H1 (cell line): ENCODE data around the gene MRPL4. TPM values are rescaled to one million over a fixed set of nuclear protein-coding genes. Genes with fewer than 3 reads are reported as not detected.

Source experiments
- BACH1 ChIP-seq: IDR thresholded peaks from 2 replicates; pipeline ENCODE4 v1.6.1; 2012; ENCODE audit warnings: low read length, improper control_type of control experiment
- CHD1 ChIP-seq: IDR thresholded peaks from 2 replicates; pipeline ENCODE4 v1.6.1; 2012; ENCODE audit warnings: low read depth, low read length, improper control_type of control experiment
- GABPA ChIP-seq: IDR thresholded peaks from 2 replicates; pipeline ENCODE4 v1.6.1; 2011; ENCODE audit warnings: mild to moderate bottlenecking, low read length, moderate library complexity, borderline replicate concordance; ENCODE audit not compliant: insufficient read depth
- KDM1A ChIP-seq: fragments of 200-600, 300-600 bp; sonication (generic); IDR thresholded peaks from 2 replicates; pipeline ENCODE4 v1.7.1; 2016; ENCODE audit warnings: mild to moderate bottlenecking, low read length, borderline replicate concordance
- RNF2 ChIP-seq: fragments of 200-900, 300-1000 bp; sonication (generic); IDR thresholded peaks from 2 replicates; pipeline ENCODE4 v1.7.1; 2016; ENCODE audit warnings: borderline replicate concordance, low read depth, mild to moderate bottlenecking, antibody characterized with exemption, low read length; ENCODE audit not compliant: poor library complexity, severe bottlenecking; ENCODE audit errors: missing control alignments
- SIRT6 ChIP-seq: IDR thresholded peaks from one replicate; pipeline ENCODE4 v1.7.1; 2012; ENCODE audit warnings: low read length, inconsistent platforms
- TBP ChIP-seq: IDR thresholded peaks from 2 replicates; pipeline ENCODE4 v1.6.1; 2011; ENCODE audit warnings: low read depth, low read length, improper control_type of control experiment
- polyA plus RNA-seq, 7 experiments: library from polyadenylated mRNA; depleted of rRNA in 3 of 7; stranded (reverse) in 5 of 7; unstranded in 2 of 7; fragments of >200 nt in 5 of 7; fragments of 200-250 nt in 2 of 7; gene quantifications; 1 replicate in 5 of 7; 2 replicates in 1 of 7; 4 replicates in 1 of 7; pipeline versions ENCODE4 v1.2.1 to v1.2.3, GENCODE V29; 2011 to 2013; ENCODE audit warnings: missing spikeins in 2 of 7, mixed read lengths in 2 of 7
- total RNA-seq: library from RNA; stranded (reverse); fragmentation: NEBNext Ultra II Directional; extraction: Animal tissue kit (Norgen Biotek cat#: 25700); gene quantifications from 2 replicates; pipeline ENCODE4 v1.2.1, GENCODE V29; 2021
- TF ChIP-seq, protein P1 (sequence below): IDR thresholded peaks from 2 replicates; pipeline ENCODE4 v1.6.1; 2011; ENCODE audit warnings: low read length, improper control_type of control experiment

Gene MRPL4
- total and polyA plus RNA-seq, 2 of the 8 experiments (the other 6 are each of a cell fraction or from before 2014, with no cell fraction given) = 82.3 to 187 TPM

DNA sequence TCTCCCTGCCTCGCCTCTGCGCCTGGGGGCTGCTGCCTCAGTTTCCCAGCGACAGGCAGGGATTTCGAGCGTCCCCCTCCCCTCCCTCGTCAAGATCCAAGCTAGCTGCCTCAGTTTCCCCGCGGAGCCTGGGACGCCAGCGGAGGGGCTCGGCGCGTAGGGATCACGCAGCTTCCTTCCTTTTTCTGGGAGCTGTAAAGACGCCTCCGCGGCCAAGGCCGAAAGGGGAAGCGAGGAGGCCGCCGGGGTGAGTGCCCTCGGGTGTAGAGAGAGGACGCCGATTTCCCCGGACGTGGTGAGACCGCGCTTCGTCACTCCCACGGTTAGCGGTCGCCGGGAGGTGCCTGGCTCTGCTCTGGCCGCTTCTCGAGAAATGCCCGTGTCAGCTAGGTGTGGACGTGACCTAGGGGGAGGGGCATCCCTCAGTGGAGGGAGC, 18.2 kb downstream of the MRPL4 start (continued):
- TF ChIP-seq CHD1 (no peak), RNF2 (peak; percentile 68), BACH1 (peak; percentile 60), SIRT6 (no peak), KDM1A (no peak), GABPA (no peak), TBP (no peak)
- TF ChIP-seq, protein P1, sequence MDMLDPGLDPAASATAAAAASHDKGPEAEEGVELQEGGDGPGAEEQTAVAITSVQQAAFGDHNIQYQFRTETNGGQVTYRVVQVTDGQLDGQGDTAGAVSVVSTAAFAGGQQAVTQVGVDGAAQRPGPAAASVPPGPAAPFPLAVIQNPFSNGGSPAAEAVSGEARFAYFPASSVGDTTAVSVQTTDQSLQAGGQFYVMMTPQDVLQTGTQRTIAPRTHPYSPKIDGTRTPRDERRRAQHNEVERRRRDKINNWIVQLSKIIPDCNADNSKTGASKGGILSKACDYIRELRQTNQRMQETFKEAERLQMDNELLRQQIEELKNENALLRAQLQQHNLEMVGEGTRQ = no peak
